Endothelial cell of umbilical vein (primary cell): ENCODE results near the gene ECE2. TPM values are rescaled to one million over a fixed set of nuclear protein-coding genes. Genes with fewer than 3 reads are reported as not detected.

Experiments
- BruUV-seq: library from RNA; stranded (reverse); fragments of 400-500 nt; replicated peaks from 2 replicates; lab custom pipeline; 2021; lab: Mats Ljungman, UMichigan
- CTCF ChIA-PET: fragments of 300-600, 350-600 bp; sonication (Branson Sonifier 250); formaldehyde crosslinking; loops from one replicate; lab custom pipeline; 2021; ENCODE audit warnings: antibody characterized with exemption, inconsistent platforms; lab: Charles Lee
- POLR2A ChIA-PET: fragments of 300-600, 350-600 bp; sonication (Branson Sonifier 250); formaldehyde crosslinking; loops from one replicate; lab custom pipeline; 2021; ENCODE audit warnings: antibody characterized with exemption, inconsistent platforms; lab: Charles Lee
- DNase-seq: peaks from one replicate; pipeline ENCODE4 v3.0.0-alpha.2; 2011; ENCODE audit warnings: low read depth, low spot score
- FAIRE-seq: peaks from 2 replicates; lab custom pipeline; 2011; peaks lifted over from hg19 to GRCh38; lab: Jason Lieb, UNC
- H2AFZ ChIP-seq: 2 replicates; pipeline ENCODE4 v1.6.0; 2012; ENCODE audit warnings: low read depth, low read length, control low read depth, inconsistent platforms
- H3K27ac ChIP-seq: 2 replicates; pipeline ENCODE4 v1.5.1; 2011; ENCODE audit warnings: low read depth, mild to moderate bottlenecking, control low read depth, low read length, moderate library complexity; ENCODE audit not compliant: insufficient read depth
- H3K27me3 ChIP-seq, 2 experiments: 2 replicates each; pipeline versions ENCODE4 v1.6.0 to v1.6.1; 2011; ENCODE audit warnings: low read length in 2 of 2, mixed read lengths in 1 of 2; ENCODE audit not compliant: control insufficient read depth in 2 of 2, insufficient read depth in 2 of 2
- H3K36me3 ChIP-seq, 2 experiments: 2 replicates in 1 of 2; 3 replicates in 1 of 2; pipeline ENCODE4 v1.5.1; 2011; ENCODE audit warnings: low read length in 2 of 2, mild to moderate bottlenecking in 1 of 2, moderate library complexity in 1 of 2; ENCODE audit not compliant: control insufficient read depth in 2 of 2, insufficient read depth in 2 of 2; ENCODE audit errors: extremely low read depth in 1 of 2
- H3K4me1 ChIP-seq: 3 replicates; pipeline ENCODE4 v1.5.1; 2011; ENCODE audit warnings: mild to moderate bottlenecking, low read length; ENCODE audit not compliant: control insufficient read depth, insufficient read depth; ENCODE audit errors: extremely low read depth
- H3K4me2 ChIP-seq: 2 replicates; pipeline ENCODE4 v1.6.1; 2011; ENCODE audit warnings: low read length, control low read depth, mixed read lengths; ENCODE audit not compliant: insufficient read depth
- H3K4me3 ChIP-seq, 3 experiments: fragments of 200-600 bp in 1 of 3; sonication (generic), shearing (Covaris generic) in 1 of 3; replicated peaks in 1 of 3; 2 replicates each; pipeline ENCODE4 v1.5.1; 2011 to 2016; ENCODE audit warnings: control low read depth in 3 of 3, low read length in 3 of 3, mild to moderate bottlenecking in 2 of 3, inconsistent platforms in 1 of 3, low read depth in 1 of 3, moderate library complexity in 1 of 3; ENCODE audit not compliant: insufficient read depth in 1 of 3
- H3K79me2 ChIP-seq: 2 replicates; pipeline ENCODE4 v1.6.0; 2012; ENCODE audit warnings: low read length, inconsistent platforms; ENCODE audit not compliant: control insufficient read depth, insufficient read depth
- H3K9ac ChIP-seq: replicated peaks from 2 replicates; pipeline ENCODE3; 2011; ENCODE audit warnings: low read length, control low read depth; ENCODE audit not compliant: insufficient read depth; ENCODE audit errors: extremely low read depth
- H3K9me1 ChIP-seq: replicated peaks from 3 replicates; pipeline ENCODE4 v1.6.0; 2011; ENCODE audit warnings: mild to moderate bottlenecking, low read length; ENCODE audit not compliant: control insufficient read depth, insufficient read depth; ENCODE audit errors: extremely low read depth
- H3K9me3 ChIP-seq: replicated peaks from 2 replicates; pipeline ENCODE4 v1.5.1; 2012; ENCODE audit warnings: low read length, inconsistent platforms; ENCODE audit not compliant: control insufficient read depth, insufficient read depth
- H4K20me1 ChIP-seq: replicated peaks from 2 replicates; pipeline ENCODE3; 2011; ENCODE audit warnings: mild to moderate bottlenecking, low read length; ENCODE audit not compliant: control insufficient read depth, insufficient read depth; ENCODE audit errors: extremely low read depth
- FOS ChIP-seq: IDR thresholded peaks from 2 replicates; pipeline ENCODE4 v1.6.1; 2011; ENCODE audit warnings: mild to moderate bottlenecking, low read length, moderate library complexity, borderline replicate concordance; ENCODE audit not compliant: insufficient read depth
- GATA2 ChIP-seq: IDR thresholded peaks from 2 replicates; pipeline ENCODE4 v1.7.0; 2011; ENCODE audit warnings: low read depth, mild to moderate bottlenecking, moderate library complexity, mixed read lengths, low read length; ENCODE audit not compliant: insufficient read length, insufficient read depth
- JUN ChIP-seq: IDR thresholded peaks from 2 replicates; pipeline ENCODE4 v1.6.1; 2011; ENCODE audit warnings: borderline replicate concordance, low read depth; ENCODE audit not compliant: insufficient read length, insufficient read depth
- MYC ChIP-seq: IDR thresholded peaks from one replicate; pipeline ENCODE4 v1.6.1; 2011; ENCODE audit warnings: mild to moderate bottlenecking, low read depth, low read length
- POLR2A ChIP-seq: IDR thresholded peaks from 2 replicates; pipeline ENCODE4 v1.6.1; 2012; ENCODE audit warnings: low read depth, mild to moderate bottlenecking, control low read depth, low read length
- POLR2AphosphoS5 ChIP-seq: IDR thresholded peaks from 2 replicates; pipeline ENCODE4 v1.6.1; 2012; ENCODE audit warnings: low read depth, mild to moderate bottlenecking, control low read depth, low read length, moderate library complexity; ENCODE audit not compliant: insufficient read depth
- dilution Hi-C: fragments of 300-500 bp; cut with MboI; formaldehyde crosslinking; loops from one replicate; pipeline ENCODE4 v1.15.0; 2019; ENCODE audit warnings: low sequenced_read_pairs; ENCODE audit not compliant: extremely low pct_ligation_motif_present
- intact Hi-C: fragments of 100-400 bp; cut with micrococcal nuclease; formaldehyde crosslinking; loops from one replicate; pipeline ENCODE4 v1.10.0; 2022
- polyA plus RNA-seq, 4 experiments: library from polyadenylated mRNA; depleted of rRNA in 3 of 4; stranded (reverse) in 3 of 4; unstranded in 1 of 4; fragments of >200 nt; gene quantifications; 2 replicates each; pipeline versions ENCODE4 v1.2.1 to v1.2.3, GENCODE V29; 2011 to 2012; ENCODE audit warnings: missing spikeins in 1 of 4
- total RNA-seq: library from RNA; stranded (reverse); gene quantifications from 2 replicates; pipeline ENCODE4 v1.2.3, GENCODE V29; 2021
- TF ChIP-seq, protein P1 (sequence below), 2 donors: IDR thresholded peaks; 1 replicate in 1 of 2; 2 replicates in 1 of 2; pipeline ENCODE4 v1.5.1; 2011; ENCODE audit warnings: low read length in 2 of 2, mild to moderate bottlenecking in 2 of 2, moderate library complexity in 2 of 2, control low read depth in 1 of 2, inconsistent platforms in 1 of 2, low read depth in 1 of 2; ENCODE audit not compliant: insufficient read depth in 1 of 2; ENCODE audit errors: extremely low read depth in 1 of 2
- TF ChIP-seq, protein P2 (sequence below): IDR thresholded peaks from 2 replicates; pipeline ENCODE4 v1.6.1; 2011; ENCODE audit not compliant: insufficient read depth, insufficient read length

The ECE2 gene
- total and polyA plus RNA-seq, 2 donors (not counting 3 experiments of a cell fraction or from before 2014, with no cell fraction given): not detected

DNA sequence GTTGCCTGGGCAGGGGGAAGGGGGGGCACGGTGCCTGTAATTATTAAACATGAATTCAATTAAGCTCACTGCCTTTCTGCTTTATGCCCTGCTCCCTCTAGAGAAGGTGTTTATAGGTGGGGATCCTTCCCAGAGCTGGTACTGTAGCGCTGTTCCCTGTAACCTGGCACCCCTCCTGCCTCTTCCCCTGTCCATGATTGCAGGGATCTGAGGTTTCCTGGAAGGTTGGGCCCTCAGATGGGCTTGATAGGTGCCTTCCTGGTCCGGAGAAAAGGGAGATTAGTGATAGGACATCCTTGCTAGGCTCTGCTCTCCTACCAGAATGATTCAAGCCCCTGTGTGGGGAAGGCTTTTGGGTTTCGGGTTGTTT, 59.5 kb downstream of the ECE2 start:
- no peak overlapping the region for H2AFZ ChIP-seq
- ChIA-PET CTCF (no interaction called here), POLR2A (interaction anchor here (1.0 kb wide), 1 partner anchor 16 kb away, joined by 3 read pairs; no protein-coding TSS in a partner anchor)
- H3K27ac ChIP-seq: peak overlapping the region; percentile 99
- TF ChIP-seq POLR2AphosphoS5 (no peak), JUN (no peak), FOS (no peak), POLR2A (no peak), GATA2 (no peak), MYC (no peak)
- TF ChIP-seq, protein P1, sequence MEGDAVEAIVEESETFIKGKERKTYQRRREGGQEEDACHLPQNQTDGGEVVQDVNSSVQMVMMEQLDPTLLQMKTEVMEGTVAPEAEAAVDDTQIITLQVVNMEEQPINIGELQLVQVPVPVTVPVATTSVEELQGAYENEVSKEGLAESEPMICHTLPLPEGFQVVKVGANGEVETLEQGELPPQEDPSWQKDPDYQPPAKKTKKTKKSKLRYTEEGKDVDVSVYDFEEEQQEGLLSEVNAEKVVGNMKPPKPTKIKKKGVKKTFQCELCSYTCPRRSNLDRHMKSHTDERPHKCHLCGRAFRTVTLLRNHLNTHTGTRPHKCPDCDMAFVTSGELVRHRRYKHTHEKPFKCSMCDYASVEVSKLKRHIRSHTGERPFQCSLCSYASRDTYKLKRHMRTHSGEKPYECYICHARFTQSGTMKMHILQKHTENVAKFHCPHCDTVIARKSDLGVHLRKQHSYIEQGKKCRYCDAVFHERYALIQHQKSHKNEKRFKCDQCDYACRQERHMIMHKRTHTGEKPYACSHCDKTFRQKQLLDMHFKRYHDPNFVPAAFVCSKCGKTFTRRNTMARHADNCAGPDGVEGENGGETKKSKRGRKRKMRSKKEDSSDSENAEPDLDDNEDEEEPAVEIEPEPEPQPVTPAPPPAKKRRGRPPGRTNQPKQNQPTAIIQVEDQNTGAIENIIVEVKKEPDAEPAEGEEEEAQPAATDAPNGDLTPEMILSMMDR (IDR thresholded peaks at IDR 0.05; ENCODE audit: extremely low read depth in 1 of 2, insufficient read depth in 1 of 2, low read depth in 1 of 2, low read length in 2 of 2): no peak
- TF ChIP-seq, protein P2, sequence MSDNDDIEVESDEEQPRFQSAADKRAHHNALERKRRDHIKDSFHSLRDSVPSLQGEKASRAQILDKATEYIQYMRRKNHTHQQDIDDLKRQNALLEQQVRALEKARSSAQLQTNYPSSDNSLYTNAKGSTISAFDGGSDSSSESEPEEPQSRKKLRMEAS: no peak
- peak overlapping the region; percentile 76 for H3K9ac ChIP-seq
- peaks cover 20 to 24% of the 10 kb centered on the region in 2 experiments for H3K36me3 ChIP-seq
- dilution Hi-C loops (no loop called here), intact Hi-C loops (loop anchor here (10.0 kb wide), 1 partner anchor 1600 kb away; the partner anchor contains the start of gene TRA2B)
- no peak overlapping the region for H3K4me2 ChIP-seq
- H3K4me1 ChIP-seq: peaks cover 75% of the 10 kb centered on the region
- H3K4me3 ChIP-seq: no peak overlapping the region
- H3K79me2 ChIP-seq: peaks cover 41% of the 10 kb centered on the region
- H4K20me1 ChIP-seq: no peaks in the 10 kb centered on the region
- peak; percentile 4 for DNase-seq
- no peak for FAIRE-seq
- BruUV-seq: no TSS peak
- H3K9me3 ChIP-seq: no peaks in the 10 kb centered on the region
- no peaks in the 10 kb centered on the region for H3K27me3 ChIP-seq
- no peaks in the 10 kb centered on the region for H3K9me1 ChIP-seq
